Activated B cell treated with CpG ODN at 0.5 μM for 24 hours (primary cell): Measurements from ENCODE around the gene RGS17. TPM values are rescaled to one million over a fixed set of nuclear protein-coding genes. Genes with fewer than 3 reads are reported as not detected.

ENCODE experiments used
- ATAC-seq: fragments of 200-7000 bp; cut with Tn5 transposase; one replicate; pipeline ENCODE4 v1.10.0; 2021; ENCODE audit warnings: low read depth, mild to moderate bottlenecking, moderate library complexity
- CTCF ChIA-PET: fragments of 350-600 bp; sonication (Branson Sonifier 250); formaldehyde crosslinking; loops from one replicate; lab custom pipeline; 2021; ENCODE audit warnings: antibody characterized with exemption; lab: Charles Lee
- POLR2A ChIA-PET: fragments of 350-600 bp; sonication (Branson Sonifier 250); formaldehyde crosslinking; loops from one replicate; lab custom pipeline; 2021; ENCODE audit warnings: antibody characterized with exemption; lab: Charles Lee
- DNase-seq: peaks from one replicate; pipeline ENCODE4 v3.0.0; 2022
- H3K27ac Mint-ChIP-seq: one replicate; pipeline ENCODE4 v1.8.0; 2020; ENCODE audit warnings: mixed read lengths
- H3K27me3 Mint-ChIP-seq: one replicate; pipeline ENCODE4 v1.8.0; 2021; ENCODE audit warnings: mixed read lengths
- H3K36me3 Mint-ChIP-seq: one replicate; pipeline ENCODE4 v1.8.0; 2021; ENCODE audit warnings: low read depth, mixed read lengths
- H3K4me1 Mint-ChIP-seq: one replicate; pipeline ENCODE4 v1.8.0; 2021; ENCODE audit warnings: mixed read lengths
- H3K4me3 Mint-ChIP-seq: one replicate; pipeline ENCODE4 v1.8.0; 2020; ENCODE audit warnings: mild to moderate bottlenecking, mixed read lengths
- H3K9me3 Mint-ChIP-seq: one replicate; pipeline ENCODE4 v1.8.0; 2020; ENCODE audit warnings: mixed read lengths
- CTCF ChIP-seq: fragments of 200-600 bp; IDR thresholded peaks from one replicate; pipeline ENCODE4 v1.8.0; 2022; ENCODE audit warnings: antibody characterized with exemption, mild to moderate bottlenecking
- intact Hi-C: fragments of 100-400 bp; cut with micrococcal nuclease; formaldehyde crosslinking; loops from one replicate; pipeline ENCODE4 v1.15.1; 2024
- total RNA-seq: library from RNA; stranded (reverse); gene quantifications from 2 replicates; pipeline ENCODE4 v1.2.3, GENCODE V29; 2022

The RGS17 gene
- total RNA-seq, 1 donor from 2014 or later = not detected

GRCh38 chr6:153062516-153062915 lies 68.6 kb downstream of the RGS17 start:
- Mint-ChIP-seq H3K9me3 (peaks cover 9% of the 10 kb centered on the region), H3K4me3 (no peak overlapping the region), H3K27ac (no peak overlapping the region), H3K27me3 (peaks cover 4% of the 10 kb centered on the region), H3K4me1 (no peaks in the 10 kb centered on the region), H3K36me3 (no peaks in the 10 kb centered on the region)
- CTCF ChIA-PET = no interaction called here
- POLR2A ChIA-PET = no interaction called here
- ATAC-seq = no peak
- TF ChIP-seq CTCF = no peak
- DNase-seq = no peak
- intact Hi-C loops = no loop called here

GRCh38 chr6:153059757-153060156 lies 71.3 kb downstream of the RGS17 start:
- H3K27ac Mint-ChIP-seq = no peak overlapping the region
- ATAC-seq (no peak), DNase-seq (no peak)
- H3K4me3 Mint-ChIP-seq = no peak overlapping the region
- peaks cover 8% of the 10 kb centered on the region for H3K9me3 Mint-ChIP-seq
- H3K27me3 Mint-ChIP-seq = peaks cover 4% of the 10 kb centered on the region
- ChIA-PET CTCF (no interaction called here), POLR2A (interaction anchor here (0.6 kb wide), 1 partner anchor 147 kb away, joined by 5 read pairs; no protein-coding TSS in a partner anchor)
- no peaks in the 10 kb centered on the region for H3K4me1 Mint-ChIP-seq
- TF ChIP-seq CTCF = no peak
- intact Hi-C loops = no loop called here
- no peaks in the 10 kb centered on the region for H3K36me3 Mint-ChIP-seq

- Mint-ChIP-seq H3K4me3 (no peak overlapping the region), H3K27ac (no peak overlapping the region), H3K9me3 (peaks cover 8% of the 10 kb centered on the region), H3K4me1 (no peaks in the 10 kb centered on the region), H3K27me3 (peaks cover 4% of the 10 kb centered on the region), H3K36me3 (no peaks in the 10 kb centered on the region)
- no peak for ATAC-seq
- no peak for TF ChIP-seq CTCF
- DNase-seq = no peak
- intact Hi-C loops = no loop called here
- ChIA-PET CTCF (no interaction called here), POLR2A (interaction anchor here (0.6 kb wide), 1 partner anchor 147 kb away, joined by 5 read pairs; no protein-coding TSS in a partner anchor)
Measured at GRCh38 chr6:153059311-153059710, 71.8 kb downstream of the RGS17 start.

GRCh38 chr6:153058909-153059308 lies 72.2 kb downstream of the RGS17 start:
- peaks cover 4% of the 10 kb centered on the region for H3K27me3 Mint-ChIP-seq
- intact Hi-C loops = no loop called here
- ATAC-seq = no peak

GRCh38 chr6:153058291-153058690 lies 72.8 kb downstream of the RGS17 start:
- DNase-seq = no peak
- no peak overlapping the region for H3K4me3 Mint-ChIP-seq

More at GRCh38 chr6:153058909-153059308, 72.2 kb downstream of the RGS17 start:
- DNase-seq = no peak
- Mint-ChIP-seq H3K4me1 (no peaks in the 10 kb centered on the region), H3K9me3 (peaks cover 8% of the 10 kb centered on the region), H3K27ac (no peak overlapping the region), H3K36me3 (no peaks in the 10 kb centered on the region), H3K4me3 (no peak overlapping the region)
- TF ChIP-seq CTCF = no peak
- ChIA-PET POLR2A (interaction anchor here (0.6 kb wide), 1 partner anchor 147 kb away, joined by 5 read pairs; no protein-coding TSS in a partner anchor), CTCF (no interaction called here)

More at GRCh38 chr6:153058291-153058690, 72.8 kb downstream of the RGS17 start:
- ChIA-PET CTCF (no interaction called here), POLR2A (no interaction called here)
- Mint-ChIP-seq H3K36me3 (no peaks in the 10 kb centered on the region), H3K9me3 (peaks cover 5% of the 10 kb centered on the region), H3K27me3 (peaks cover 2% of the 10 kb centered on the region), H3K27ac (no peak overlapping the region), H3K4me1 (no peaks in the 10 kb centered on the region)
- ATAC-seq = no peak
- TF ChIP-seq CTCF = no peak
- intact Hi-C loops = no loop called here
